Measurements from ENCODE around the gene PKLR.

DNA sequence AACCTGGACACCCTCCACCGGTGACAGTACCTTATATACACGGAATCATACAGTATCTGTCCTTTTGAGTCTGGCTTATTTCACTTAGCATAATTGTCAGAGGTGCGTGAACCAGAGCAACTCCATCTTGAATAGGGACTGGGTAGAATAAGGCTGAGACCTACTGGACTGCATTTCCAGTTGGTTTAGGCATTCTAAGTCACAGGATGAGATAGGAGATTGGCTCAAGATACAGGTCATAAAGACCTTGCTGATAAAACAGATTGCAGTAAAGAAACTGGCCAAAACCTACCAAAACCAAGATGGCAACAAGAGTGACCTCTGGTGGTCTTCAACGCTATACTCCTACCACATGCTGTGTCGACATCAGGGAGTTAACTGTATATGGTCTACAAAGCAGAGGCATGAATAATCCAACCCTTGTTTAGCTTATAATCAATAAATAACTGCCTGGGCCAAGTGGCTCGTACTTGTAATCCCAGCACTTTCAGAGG is 6.1 kb upstream of the PKLR start:
- TF ChIP-seq, protein P1, sequence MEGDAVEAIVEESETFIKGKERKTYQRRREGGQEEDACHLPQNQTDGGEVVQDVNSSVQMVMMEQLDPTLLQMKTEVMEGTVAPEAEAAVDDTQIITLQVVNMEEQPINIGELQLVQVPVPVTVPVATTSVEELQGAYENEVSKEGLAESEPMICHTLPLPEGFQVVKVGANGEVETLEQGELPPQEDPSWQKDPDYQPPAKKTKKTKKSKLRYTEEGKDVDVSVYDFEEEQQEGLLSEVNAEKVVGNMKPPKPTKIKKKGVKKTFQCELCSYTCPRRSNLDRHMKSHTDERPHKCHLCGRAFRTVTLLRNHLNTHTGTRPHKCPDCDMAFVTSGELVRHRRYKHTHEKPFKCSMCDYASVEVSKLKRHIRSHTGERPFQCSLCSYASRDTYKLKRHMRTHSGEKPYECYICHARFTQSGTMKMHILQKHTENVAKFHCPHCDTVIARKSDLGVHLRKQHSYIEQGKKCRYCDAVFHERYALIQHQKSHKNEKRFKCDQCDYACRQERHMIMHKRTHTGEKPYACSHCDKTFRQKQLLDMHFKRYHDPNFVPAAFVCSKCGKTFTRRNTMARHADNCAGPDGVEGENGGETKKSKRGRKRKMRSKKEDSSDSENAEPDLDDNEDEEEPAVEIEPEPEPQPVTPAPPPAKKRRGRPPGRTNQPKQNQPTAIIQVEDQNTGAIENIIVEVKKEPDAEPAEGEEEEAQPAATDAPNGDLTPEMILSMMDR (IDR thresholded peaks at IDR 0.05; ENCODE audit: low read length): peak; percentile 64
- TF ChIP-seq EZH2 (IDR thresholded peaks at IDR 0.05; ENCODE audit: borderline replicate concordance, low read length): no peak

Data from OCI-LY1 (cell line).